Hepatocyte (in vitro differentiated cells): ENCODE data around the gene NOC2L. TPM values are rescaled to one million over a fixed set of nuclear protein-coding genes. Genes with fewer than 3 reads are reported as not detected.

ENCODE experiments used
- DNase-seq: peaks from one replicate; pipeline ENCODE4 v3.0.0-alpha.2; 2016; ENCODE audit warnings: low spot score
- H2AFZ ChIP-seq: fragments of 200-600 bp; sonication (generic); 2 replicates; pipeline ENCODE4 v1.6.0; 2016; ENCODE audit warnings: antibody characterized with exemption, mild to moderate bottlenecking
- H3K27ac ChIP-seq: fragments of 200-600 bp; sonication (generic); 2 replicates; pipeline ENCODE4 v1.5.1; 2016; ENCODE audit warnings: mild to moderate bottlenecking
- H3K27me3 ChIP-seq: fragments of 200-600 bp; sonication (generic); 2 replicates; pipeline ENCODE4 v1.6.1; 2016
- H3K36me3 ChIP-seq: fragments of 200-600 bp; sonication (generic); replicated peaks from 2 replicates; pipeline ENCODE4 v1.5.1; 2016; ENCODE audit warnings: low read depth; ENCODE audit not compliant: insufficient read depth
- H3K4me1 ChIP-seq: fragments of 200-600 bp; sonication (generic); 2 replicates; pipeline ENCODE4 v1.5.1; 2016; ENCODE audit warnings: mild to moderate bottlenecking, moderate library complexity; ENCODE audit not compliant: insufficient read depth
- H3K4me2 ChIP-seq: fragments of 200-600 bp; sonication (generic); 2 replicates; pipeline ENCODE4 v1.6.0; 2016
- H3K4me3 ChIP-seq: fragments of 200-600 bp; sonication (generic); 2 replicates; pipeline ENCODE4 v1.5.1; 2016; ENCODE audit warnings: mild to moderate bottlenecking
- H3K79me2 ChIP-seq: fragments of 200-600 bp; sonication (generic); 2 replicates; pipeline ENCODE4 v1.6.0; 2017; ENCODE audit warnings: mild to moderate bottlenecking
- H3K9me2 ChIP-seq: fragments of 200-600 bp; sonication (generic); replicated peaks from 2 replicates; pipeline ENCODE4 v1.6.0; 2017; ENCODE audit warnings: mild to moderate bottlenecking; ENCODE audit not compliant: insufficient read depth
- H3K9me3 ChIP-seq: fragments of 200-600 bp; sonication (generic); 2 replicates; pipeline ENCODE4 v1.5.1; 2016; ENCODE audit warnings: low read depth, mild to moderate bottlenecking
- H4K20me1 ChIP-seq: fragments of 200-600 bp; sonication (generic); 2 replicates; pipeline ENCODE4 v1.6.0; 2016; ENCODE audit warnings: mild to moderate bottlenecking; ENCODE audit not compliant: insufficient read depth, poor library complexity, severe bottlenecking
- CTCF ChIP-seq: fragments of 200-600 bp; sonication (generic); IDR thresholded peaks from 2 replicates; pipeline ENCODE4 v1.5.1; 2016; ENCODE audit warnings: antibody characterized with exemption, mild to moderate bottlenecking; ENCODE audit not compliant: poor library complexity
- EZH2 ChIP-seq: fragments of 200-600 bp; sonication (generic); IDR thresholded peaks from 2 replicates; pipeline ENCODE4 v1.6.1; 2016; ENCODE audit warnings: antibody characterized with exemption, mild to moderate bottlenecking, borderline replicate concordance
- EZH2phosphoT487 ChIP-seq: fragments of 200-600 bp; sonication (generic); IDR thresholded peaks from one replicate; pipeline ENCODE4 v1.6.1; 2018; ENCODE audit warnings: antibody characterized with exemption, mild to moderate bottlenecking, low read depth, moderate library complexity; ENCODE audit not compliant: unreplicated experiment, severe bottlenecking
- WGBS: methylation state at CpG from one replicate; pipeline ENCODE4 v1.1.6; 2016; ENCODE audit warnings: low lambda C conversion rate; ENCODE audit errors: missing lambda C conversion rate; 5-methylcytosine and 5-hydroxymethylcytosine counted together
- polyA plus RNA-seq: library from polyadenylated mRNA; unstranded; fragments of >200 nt; fragmentation: Nextera tagmentation; extraction: Ambion mirVana; gene quantifications from 2 replicates; pipeline ENCODE4 v1.2.1, GENCODE V29; 2016
- total RNA-seq: library from RNA; depleted of rRNA; stranded (reverse); fragments of >200 nt; gene quantifications from 2 replicates; pipeline ENCODE4 v1.2.3, GENCODE V29; 2014

The NOC2L gene
- total and polyA plus RNA-seq, 2 experiments from 2014 or later = 44.3 to 66.6 TPM

- peak overlapping the region; percentile 95 for H3K4me2 ChIP-seq
- H3K36me3 ChIP-seq = no peaks in the 10 kb centered on the region
- H3K79me2 ChIP-seq = peaks cover 16% of the 10 kb centered on the region
- DNase-seq = peak; percentile 48
- H2AFZ ChIP-seq = peak overlapping the region; percentile 78
- H3K27ac ChIP-seq = peak overlapping the region; percentile 99
- peaks cover 16% of the 10 kb centered on the region for H3K27me3 ChIP-seq
- H3K9me2 ChIP-seq = no peaks in the 10 kb centered on the region
- WGBS = 13% methylated on average over 23 of the region's 58 CpGs
- no peaks in the 10 kb centered on the region for H4K20me1 ChIP-seq
- no peaks in the 10 kb centered on the region for H3K9me3 ChIP-seq
- TF ChIP-seq EZH2 (no peak), CTCF (no peak), EZH2phosphoT487 (no peak)
- peaks cover 31% of the 10 kb centered on the region for H3K4me1 ChIP-seq
- H3K4me3 ChIP-seq = peak overlapping the region; percentile 66
Observed at GRCh38 chr1:1001057-1001783, 42.2 kb upstream of the NOC2L start.

GRCh38 chr1:1000357-1001056, 41.5 kb upstream of the NOC2L start:
- Histone ChIP-seq H3K4me1 (peaks cover 24% of the 10 kb centered on the region), H2AFZ (peak overlapping the region; percentile 47)
- WGBS = 2% methylated on average over 50 of the region's 75 CpGs

GRCh38 chr1:999725-1000356, 40.8 kb upstream of the NOC2L start, which contains the start of gene HES4:
TSS of gene HES4 (minus strand) at chr1:1000097. CDS start at chr1:999973, 124 bp downstream.
- WGBS = 2% methylated on average over 56 of the region's 95 CpGs
- peak within 1 kb of the TSS; percentile 95 for H3K4me2 ChIP-seq
- H3K27ac ChIP-seq = peak within 1 kb of the TSS; percentile 99
- DNase-seq = peak; percentile 97
- peaks cover 16% of the 10 kb centered on the region for H3K79me2 ChIP-seq
- H3K9me2 ChIP-seq = no peaks in the 10 kb centered on the region
- peaks cover 16% of the 10 kb centered on the region for H3K27me3 ChIP-seq
- peak within 1 kb of the TSS; percentile 47 for H2AFZ ChIP-seq
- no peaks in the 10 kb centered on the region for H4K20me1 ChIP-seq
- no peaks in the 10 kb centered on the region for H3K36me3 ChIP-seq
- peak within 1 kb of the TSS; percentile 73 for H3K4me3 ChIP-seq
- H3K9me3 ChIP-seq = no peaks in the 10 kb centered on the region
- no peak for TF ChIP-seq EZH2phosphoT487
- no peak for TF ChIP-seq EZH2
- TF ChIP-seq CTCF = no peak
- H3K4me1 ChIP-seq = peaks cover 17% of the 10 kb centered on the region

More at GRCh38 chr1:1000357-1001056, 41.5 kb upstream of the NOC2L start:
- Histone ChIP-seq H3K4me2 (peak overlapping the region; percentile 95), H3K79me2 (peaks cover 16% of the 10 kb centered on the region), H3K4me3 (peak overlapping the region; percentile 71), H3K9me3 (no peaks in the 10 kb centered on the region), H3K9me2 (no peaks in the 10 kb centered on the region), H3K27ac (peak overlapping the region; percentile 99), H3K36me3 (no peaks in the 10 kb centered on the region), H3K27me3 (peaks cover 16% of the 10 kb centered on the region), H4K20me1 (no peaks in the 10 kb centered on the region)
- TF ChIP-seq CTCF (no peak), EZH2phosphoT487 (no peak), EZH2 (no peak)
- peak; percentile 93 for DNase-seq
